ENCODE data around the gene CAV1. TPM values are rescaled to one million over a fixed set of nuclear protein-coding genes. Genes with fewer than 3 reads are reported as not detected.

The CAV1 gene
- total and polyA plus RNA-seq, 12 donors, result 4.0 to 35.4 (median 9.7) TPM

DNA sequence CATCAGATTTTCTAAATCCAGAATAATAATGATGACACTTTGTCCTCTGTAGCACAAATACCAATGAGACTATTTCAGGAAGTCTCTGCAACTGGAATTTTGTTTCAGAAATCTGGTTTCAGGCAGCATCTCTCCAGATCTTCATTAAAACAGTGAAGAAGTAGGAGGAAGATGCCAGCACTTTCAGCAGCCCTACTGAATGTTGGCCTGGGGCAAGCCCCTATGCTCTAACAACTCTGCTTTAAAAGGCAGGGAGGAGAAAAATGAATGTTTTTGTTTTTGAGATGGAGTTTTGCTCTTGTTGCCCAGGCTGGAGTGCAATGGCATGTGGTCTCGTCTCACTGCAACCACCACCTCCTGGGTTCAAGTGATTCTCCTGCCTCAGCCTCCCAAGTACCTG, 7.2 kb upstream of the CAV1 start:
- no peak overlapping the region for H3K27ac ChIP-seq
- intact Hi-C loops (cut with DNase I), result no loop called here
- TF ChIP-seq POLR2A (IDR thresholded peaks at IDR 0.05), result no peak
- TF ChIP-seq, protein P1, sequence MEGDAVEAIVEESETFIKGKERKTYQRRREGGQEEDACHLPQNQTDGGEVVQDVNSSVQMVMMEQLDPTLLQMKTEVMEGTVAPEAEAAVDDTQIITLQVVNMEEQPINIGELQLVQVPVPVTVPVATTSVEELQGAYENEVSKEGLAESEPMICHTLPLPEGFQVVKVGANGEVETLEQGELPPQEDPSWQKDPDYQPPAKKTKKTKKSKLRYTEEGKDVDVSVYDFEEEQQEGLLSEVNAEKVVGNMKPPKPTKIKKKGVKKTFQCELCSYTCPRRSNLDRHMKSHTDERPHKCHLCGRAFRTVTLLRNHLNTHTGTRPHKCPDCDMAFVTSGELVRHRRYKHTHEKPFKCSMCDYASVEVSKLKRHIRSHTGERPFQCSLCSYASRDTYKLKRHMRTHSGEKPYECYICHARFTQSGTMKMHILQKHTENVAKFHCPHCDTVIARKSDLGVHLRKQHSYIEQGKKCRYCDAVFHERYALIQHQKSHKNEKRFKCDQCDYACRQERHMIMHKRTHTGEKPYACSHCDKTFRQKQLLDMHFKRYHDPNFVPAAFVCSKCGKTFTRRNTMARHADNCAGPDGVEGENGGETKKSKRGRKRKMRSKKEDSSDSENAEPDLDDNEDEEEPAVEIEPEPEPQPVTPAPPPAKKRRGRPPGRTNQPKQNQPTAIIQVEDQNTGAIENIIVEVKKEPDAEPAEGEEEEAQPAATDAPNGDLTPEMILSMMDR (IDR thresholded peaks at IDR 0.05), result no peak
- 93 to 100% (median 100%) methylated on average over 1 of the region's 1 CpG for WGBS, 4 donors
- H3K27me3 ChIP-seq, result peaks cover 8% of the 10 kb centered on the region
- no peak overlapping the region for H3K4me3 ChIP-seq
- H3K9me3 ChIP-seq (replicated peaks in 1 of 3), result no peaks in the 10 kb centered on the region
- H3K36me3 ChIP-seq (replicated peaks in 1 of 2), result no peaks in the 10 kb centered on the region
- DNase-seq, result no peak
- no peaks in the 10 kb centered on the region for H3K4me1 ChIP-seq (replicated peaks in 1 of 2)

DNA sequence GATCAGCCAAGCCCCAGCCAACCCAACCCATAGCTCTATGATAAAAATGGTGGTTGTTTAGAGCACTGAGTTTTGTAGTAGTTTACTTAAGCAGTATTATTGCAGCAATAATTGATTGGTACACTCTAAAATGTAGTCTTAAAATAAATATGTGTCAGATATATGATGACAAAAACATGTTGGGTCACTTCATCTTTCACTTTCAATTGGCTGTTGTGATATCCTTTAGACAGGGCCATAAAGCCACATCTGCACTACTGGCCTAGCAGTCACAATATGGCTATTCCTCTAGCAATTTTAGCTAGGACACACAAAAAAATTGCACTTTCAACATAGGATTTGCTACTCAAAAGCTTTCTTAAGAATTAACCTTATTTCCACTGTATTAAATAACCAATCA, 5.9 kb upstream of the CAV1 start:
- no peaks in the 10 kb centered on the region for H3K4me1 ChIP-seq (replicated peaks in 1 of 2)
- TF ChIP-seq, protein P1 (IDR thresholded peaks at IDR 0.05), result no peak
- TF ChIP-seq POLR2A (IDR thresholded peaks at IDR 0.05), result no peak
- DNase-seq, result no peak
- intact Hi-C loops (cut with DNase I), result no loop called here
- H3K4me3 ChIP-seq, result no peak overlapping the region
- H3K27me3 ChIP-seq, result peaks cover 9% of the 10 kb centered on the region
- no peaks in the 10 kb centered on the region for H3K9me3 ChIP-seq (replicated peaks in 1 of 3)
- H3K36me3 ChIP-seq (replicated peaks in 1 of 2), result no peaks in the 10 kb centered on the region
- no peak overlapping the region for H3K27ac ChIP-seq

DNA sequence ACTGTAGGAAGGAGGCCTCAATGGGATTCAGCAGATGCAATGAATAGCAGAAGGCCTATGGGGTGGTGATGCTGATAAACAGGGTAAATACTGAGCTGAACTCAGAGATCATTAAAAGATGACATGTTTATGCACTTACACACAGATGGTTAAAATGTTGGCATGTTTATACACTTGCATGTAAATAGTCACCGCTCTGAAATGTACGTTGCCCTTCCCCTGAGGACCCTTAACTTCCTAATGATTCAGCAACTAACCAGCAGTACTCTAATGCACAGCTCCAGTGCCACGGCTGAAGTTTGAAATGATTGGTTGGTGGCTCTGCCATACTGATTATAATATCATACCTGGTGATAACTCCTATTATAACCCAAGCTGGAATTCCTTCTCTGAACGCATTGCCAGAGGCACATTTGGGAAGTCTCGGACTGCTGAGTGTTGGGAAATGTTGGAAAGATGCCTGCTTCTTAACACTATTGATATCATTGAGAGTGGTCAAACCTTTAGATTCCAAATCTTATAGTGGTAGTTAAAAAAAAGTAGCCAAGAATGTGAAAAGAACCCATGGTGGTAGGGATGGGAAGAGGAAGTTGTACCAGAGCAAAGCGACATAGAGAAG, 3.7 kb upstream of the CAV1 start:
- H3K36me3 ChIP-seq (replicated peaks in 1 of 2), result no peaks in the 10 kb centered on the region
- intact Hi-C loops (cut with DNase I), result loop anchor here in 1 of 2 donors (10.0 kb wide), 1 partner anchor 256 kb away; no protein-coding TSS in a partner anchor
- WGBS, 4 donors, result 80 to 93% (median 84%) methylated on average over 5 to 6 of the region's 6 CpGs
- H3K4me1 ChIP-seq (replicated peaks in 1 of 2), result peaks cover 8 to 14% of the 10 kb centered on the region in 2 donors
- H3K27me3 ChIP-seq, result peaks cover 24% of the 10 kb centered on the region
- H3K27ac ChIP-seq, result no peak overlapping the region
- no peak for DNase-seq
- no peaks in the 10 kb centered on the region for H3K9me3 ChIP-seq (replicated peaks in 1 of 3)
- no peak overlapping the region for H3K4me3 ChIP-seq
- TF ChIP-seq, protein P1 (IDR thresholded peaks at IDR 0.05), result no peak
- TF ChIP-seq POLR2A (IDR thresholded peaks at IDR 0.05), result no peak

DNA sequence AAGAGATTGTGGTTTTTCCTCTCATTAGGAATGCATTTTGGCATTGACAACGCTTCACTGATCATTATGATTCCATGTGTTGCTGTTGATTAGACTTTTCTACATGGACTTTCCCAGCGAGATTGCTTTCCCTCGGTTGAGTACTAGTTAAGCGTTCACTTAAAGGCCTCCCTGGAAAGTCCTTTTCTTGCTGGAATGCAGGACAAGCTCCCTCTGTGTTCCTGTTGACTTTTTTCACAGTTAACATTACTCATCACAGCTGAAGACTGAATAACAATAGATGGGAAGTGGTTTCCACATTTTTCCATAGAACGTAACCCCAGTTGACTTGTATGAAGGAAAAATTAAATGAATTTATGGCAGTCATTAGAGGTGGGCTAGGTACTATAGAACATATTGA, 2.6 kb upstream of the CAV1 start:
- no peak for DNase-seq
- intact Hi-C loops (cut with DNase I), result loop anchor here in 1 of 2 donors (10.0 kb wide), 1 partner anchor 257 kb away; no protein-coding TSS in a partner anchor
- Histone ChIP-seq H3K36me3 (replicated peaks in 1 of 2) (no peaks in the 10 kb centered on the region), H3K4me1 (replicated peaks in 1 of 2) (peaks cover 8 to 14% of the 10 kb centered on the region in 2 donors), H3K9me3 (replicated peaks in 1 of 3) (no peaks in the 10 kb centered on the region), H3K27ac (no peak overlapping the region), H3K27me3 (peaks cover 34% of the 10 kb centered on the region), H3K4me3 (no peak overlapping the region)
- WGBS, 4 donors, result 81 to 85% (median 81%) methylated on average over 5 of the region's 5 CpGs
- TF ChIP-seq POLR2A (IDR thresholded peaks at IDR 0.05), result no peak
- TF ChIP-seq, protein P1 (IDR thresholded peaks at IDR 0.05), result no peak
